ENCODE results near the gene ADGRF5.
A peak's percentile ranks its signal among the peaks of the same experiment; 100 is the strongest.

The ADGRF5 gene

GRCh38 chr6:46921731-46922130 is at the start of gene ADGRF5:
ADGRF5 (minus strand) TSS chr6:46921938; CDS start chr6:46906762, 15,176 bp downstream.
- Histone ChIP-seq H3K27ac (ENCODE audit: low read length) (peak within 1 kb of the TSS; percentile 30), H3K4me1 (ENCODE audit: control insufficient read depth in 1 of 2, insufficient read depth in 2 of 2, low read length in 2 of 2) (no peaks in the 10 kb centered on the region), H3K4me3 (ENCODE audit: low read depth in 1 of 2, low read length in 2 of 2) (no peak within 1 kb of the TSS), H3K27me3 (ENCODE audit: low read depth, low read length) (no peaks in the 10 kb centered on the region), H3K9me3 (ENCODE audit: control insufficient read depth in 1 of 2, low read length in 2 of 2) (no peaks in the 10 kb centered on the region), H3K36me3 (ENCODE audit: control insufficient read depth in 1 of 2, insufficient read depth in 2 of 2, low read length in 2 of 2) (no peaks in the 10 kb centered on the region)

GRCh38 chr6:46969206-46969605 is 47.5 kb upstream of the ADGRF5 start:
- Histone ChIP-seq H3K9me3 (ENCODE audit: control insufficient read depth in 1 of 2, low read length in 2 of 2) (no peaks in the 10 kb centered on the region), H3K27ac (ENCODE audit: low read length) (no peak overlapping the region), H3K27me3 (ENCODE audit: low read depth, low read length) (no peaks in the 10 kb centered on the region), H3K4me3 (ENCODE audit: low read depth in 1 of 2, low read length in 2 of 2) (no peak overlapping the region), H3K4me1 (ENCODE audit: control insufficient read depth in 1 of 2, insufficient read depth in 2 of 2, low read length in 2 of 2) (no peaks in the 10 kb centered on the region), H3K36me3 (ENCODE audit: control insufficient read depth in 1 of 2, insufficient read depth in 2 of 2, low read length in 2 of 2) (no peaks in the 10 kb centered on the region)

GRCh38 chr6:46967826-46968349 is 46.1 kb upstream of the ADGRF5 start:
- Histone ChIP-seq H3K27me3 (ENCODE audit: low read depth, low read length) (no peaks in the 10 kb centered on the region), H3K9me3 (ENCODE audit: control insufficient read depth in 1 of 2, low read length in 2 of 2) (no peaks in the 10 kb centered on the region), H3K27ac (ENCODE audit: low read length) (no peak overlapping the region), H3K4me1 (ENCODE audit: control insufficient read depth in 1 of 2, insufficient read depth in 2 of 2, low read length in 2 of 2) (no peaks in the 10 kb centered on the region), H3K36me3 (ENCODE audit: control insufficient read depth in 1 of 2, insufficient read depth in 2 of 2, low read length in 2 of 2) (no peaks in the 10 kb centered on the region), H3K4me3 (ENCODE audit: low read depth in 1 of 2, low read length in 2 of 2) (no peak overlapping the region)

- Histone ChIP-seq H3K9me3 (ENCODE audit: control insufficient read depth in 1 of 2, low read length in 2 of 2) (no peaks in the 10 kb centered on the region), H3K4me3 (ENCODE audit: low read depth in 1 of 2, low read length in 2 of 2) (no peak overlapping the region), H3K27ac (ENCODE audit: low read length) (no peak overlapping the region), H3K27me3 (ENCODE audit: low read depth, low read length) (no peaks in the 10 kb centered on the region), H3K36me3 (ENCODE audit: control insufficient read depth in 1 of 2, insufficient read depth in 2 of 2, low read length in 2 of 2) (no peaks in the 10 kb centered on the region), H3K4me1 (ENCODE audit: control insufficient read depth in 1 of 2, insufficient read depth in 2 of 2, low read length in 2 of 2) (no peaks in the 10 kb centered on the region)
Measured at GRCh38 chr6:46964716-46965519, 43.2 kb upstream of the ADGRF5 start.

- Histone ChIP-seq H3K27ac (ENCODE audit: low read length) (no peak overlapping the region), H3K4me3 (ENCODE audit: low read depth in 1 of 2, low read length in 2 of 2) (no peak overlapping the region), H3K27me3 (ENCODE audit: low read depth, low read length) (no peaks in the 10 kb centered on the region), H3K9me3 (ENCODE audit: control insufficient read depth in 1 of 2, low read length in 2 of 2) (no peaks in the 10 kb centered on the region), H3K36me3 (ENCODE audit: control insufficient read depth in 1 of 2, insufficient read depth in 2 of 2, low read length in 2 of 2) (no peaks in the 10 kb centered on the region), H3K4me1 (ENCODE audit: control insufficient read depth in 1 of 2, insufficient read depth in 2 of 2, low read length in 2 of 2) (no peaks in the 10 kb centered on the region)
Measured at GRCh38 chr6:46963626-46964025, 41.9 kb upstream of the ADGRF5 start.

GRCh38 chr6:46963039-46963438 is 41.3 kb upstream of the ADGRF5 start:
- H3K4me3 ChIP-seq (ENCODE audit: low read depth in 1 of 2, low read length in 2 of 2): no peak overlapping the region
- no peaks in the 10 kb centered on the region for H3K9me3 ChIP-seq (ENCODE audit: control insufficient read depth in 1 of 2, low read length in 2 of 2)
- no peaks in the 10 kb centered on the region for H3K27me3 ChIP-seq (ENCODE audit: low read depth, low read length)
- no peak overlapping the region for H3K27ac ChIP-seq (ENCODE audit: low read length)
- no peaks in the 10 kb centered on the region for H3K36me3 ChIP-seq (ENCODE audit: control insufficient read depth in 1 of 2, insufficient read depth in 2 of 2, low read length in 2 of 2)
- no peaks in the 10 kb centered on the region for H3K4me1 ChIP-seq (ENCODE audit: control insufficient read depth in 1 of 2, insufficient read depth in 2 of 2, low read length in 2 of 2)

GRCh38 chr6:46961711-46962110 is 40.0 kb upstream of the ADGRF5 start:
- Histone ChIP-seq H3K4me3 (ENCODE audit: low read depth in 1 of 2, low read length in 2 of 2) (no peak overlapping the region), H3K9me3 (ENCODE audit: control insufficient read depth in 1 of 2, low read length in 2 of 2) (no peaks in the 10 kb centered on the region), H3K27me3 (ENCODE audit: low read depth, low read length) (no peaks in the 10 kb centered on the region), H3K4me1 (ENCODE audit: control insufficient read depth in 1 of 2, insufficient read depth in 2 of 2, low read length in 2 of 2) (no peaks in the 10 kb centered on the region), H3K36me3 (ENCODE audit: control insufficient read depth in 1 of 2, insufficient read depth in 2 of 2, low read length in 2 of 2) (no peaks in the 10 kb centered on the region), H3K27ac (ENCODE audit: low read length) (no peak overlapping the region)

- Histone ChIP-seq H3K27ac (ENCODE audit: low read length) (no peak overlapping the region), H3K36me3 (ENCODE audit: control insufficient read depth in 1 of 2, insufficient read depth in 2 of 2, low read length in 2 of 2) (no peaks in the 10 kb centered on the region), H3K27me3 (ENCODE audit: low read depth, low read length) (no peaks in the 10 kb centered on the region)
Measured at GRCh38 chr6:46961232-46961631, 39.5 kb upstream of the ADGRF5 start.

GRCh38 chr6:46959419-46959818 is 37.7 kb upstream of the ADGRF5 start:
- H3K4me1 ChIP-seq (ENCODE audit: control insufficient read depth in 1 of 2, insufficient read depth in 2 of 2, low read length in 2 of 2): no peaks in the 10 kb centered on the region
- H3K27ac ChIP-seq (ENCODE audit: low read length): no peak overlapping the region
- no peaks in the 10 kb centered on the region for H3K36me3 ChIP-seq (ENCODE audit: control insufficient read depth in 1 of 2, insufficient read depth in 2 of 2, low read length in 2 of 2)
- no peaks in the 10 kb centered on the region for H3K27me3 ChIP-seq (ENCODE audit: low read depth, low read length)
- no peaks in the 10 kb centered on the region for H3K9me3 ChIP-seq (ENCODE audit: control insufficient read depth in 1 of 2, low read length in 2 of 2)
- H3K4me3 ChIP-seq (ENCODE audit: low read depth in 1 of 2, low read length in 2 of 2): no peak overlapping the region

More at GRCh38 chr6:46961232-46961631, 39.5 kb upstream of the ADGRF5 start:
- H3K9me3 ChIP-seq (ENCODE audit: control insufficient read depth in 1 of 2, low read length in 2 of 2): no peaks in the 10 kb centered on the region
- no peak overlapping the region for H3K4me3 ChIP-seq (ENCODE audit: low read depth in 1 of 2, low read length in 2 of 2)
- H3K4me1 ChIP-seq (ENCODE audit: control insufficient read depth in 1 of 2, insufficient read depth in 2 of 2, low read length in 2 of 2): no peaks in the 10 kb centered on the region

GRCh38 chr6:46956409-46956808 is 34.7 kb upstream of the ADGRF5 start:
- Histone ChIP-seq H3K4me1 (ENCODE audit: control insufficient read depth in 1 of 2, insufficient read depth in 2 of 2, low read length in 2 of 2) (no peaks in the 10 kb centered on the region), H3K36me3 (ENCODE audit: control insufficient read depth in 1 of 2, insufficient read depth in 2 of 2, low read length in 2 of 2) (no peaks in the 10 kb centered on the region), H3K4me3 (ENCODE audit: low read depth in 1 of 2, low read length in 2 of 2) (no peak overlapping the region), H3K9me3 (ENCODE audit: control insufficient read depth in 1 of 2, low read length in 2 of 2) (no peaks in the 10 kb centered on the region), H3K27ac (ENCODE audit: low read length) (no peak overlapping the region), H3K27me3 (ENCODE audit: low read depth, low read length) (no peaks in the 10 kb centered on the region)

- no peaks in the 10 kb centered on the region for H3K36me3 ChIP-seq (ENCODE audit: control insufficient read depth in 1 of 2, insufficient read depth in 2 of 2, low read length in 2 of 2)
- no peaks in the 10 kb centered on the region for H3K4me1 ChIP-seq (ENCODE audit: control insufficient read depth in 1 of 2, insufficient read depth in 2 of 2, low read length in 2 of 2)
- no peak overlapping the region for H3K4me3 ChIP-seq (ENCODE audit: low read depth in 1 of 2, low read length in 2 of 2)
- H3K27ac ChIP-seq (ENCODE audit: low read length): no peak overlapping the region
- H3K9me3 ChIP-seq (ENCODE audit: control insufficient read depth in 1 of 2, low read length in 2 of 2): no peaks in the 10 kb centered on the region
- H3K27me3 ChIP-seq (ENCODE audit: low read depth, low read length): no peaks in the 10 kb centered on the region
Measured at GRCh38 chr6:46954837-46955451, 33.2 kb upstream of the ADGRF5 start.
